Neural progenitor cell (in vitro differentiated cells): ENCODE results near the gene COPS3.
"Not testable (repeated sequence)": the region's sequence is repeated elsewhere in the genome, so short reads cannot be mapped to it uniquely, and the experiment has no call there.

Source experiments
- EZH2 ChIP-seq: fragments of 200-600 bp; sonication (generic); IDR thresholded peaks from 2 replicates; pipeline ENCODE4 v1.6.1; 2017; ENCODE audit warnings: antibody characterized with exemption, mild to moderate bottlenecking, moderate library complexity
- EZH2phosphoT487 ChIP-seq: fragments of 200-600 bp; sonication (generic); IDR thresholded peaks from 2 replicates; pipeline ENCODE4 v1.6.1; 2017; ENCODE audit warnings: antibody characterized with exemption
- TF ChIP-seq, protein P1 (sequence below): fragments of 200-600 bp; sonication (generic); IDR thresholded peaks from 2 replicates; pipeline ENCODE4 v1.5.1; 2017; ENCODE audit warnings: antibody characterized with exemption, mild to moderate bottlenecking

GRCh38 chr17:17255689-17256088 is 25.4 kb downstream of the COPS3 start:
- not testable (repeated sequence) for TF ChIP-seq EZH2, EZH2phosphoT487
- TF ChIP-seq, protein P1, sequence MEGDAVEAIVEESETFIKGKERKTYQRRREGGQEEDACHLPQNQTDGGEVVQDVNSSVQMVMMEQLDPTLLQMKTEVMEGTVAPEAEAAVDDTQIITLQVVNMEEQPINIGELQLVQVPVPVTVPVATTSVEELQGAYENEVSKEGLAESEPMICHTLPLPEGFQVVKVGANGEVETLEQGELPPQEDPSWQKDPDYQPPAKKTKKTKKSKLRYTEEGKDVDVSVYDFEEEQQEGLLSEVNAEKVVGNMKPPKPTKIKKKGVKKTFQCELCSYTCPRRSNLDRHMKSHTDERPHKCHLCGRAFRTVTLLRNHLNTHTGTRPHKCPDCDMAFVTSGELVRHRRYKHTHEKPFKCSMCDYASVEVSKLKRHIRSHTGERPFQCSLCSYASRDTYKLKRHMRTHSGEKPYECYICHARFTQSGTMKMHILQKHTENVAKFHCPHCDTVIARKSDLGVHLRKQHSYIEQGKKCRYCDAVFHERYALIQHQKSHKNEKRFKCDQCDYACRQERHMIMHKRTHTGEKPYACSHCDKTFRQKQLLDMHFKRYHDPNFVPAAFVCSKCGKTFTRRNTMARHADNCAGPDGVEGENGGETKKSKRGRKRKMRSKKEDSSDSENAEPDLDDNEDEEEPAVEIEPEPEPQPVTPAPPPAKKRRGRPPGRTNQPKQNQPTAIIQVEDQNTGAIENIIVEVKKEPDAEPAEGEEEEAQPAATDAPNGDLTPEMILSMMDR: not testable (repeated sequence)
